Liver (tissue), 3 donors: ENCODE measurements around the gene WNT2.

Experiments used
- CTCF ChIP-seq: fragments of 150-350 bp; IDR thresholded peaks from 2 replicates; pipeline ENCODE4 v1.5.1; 2017; ENCODE audit warnings: improper control_type of control experiment, low read depth, low read length; ENCODE audit not compliant: missing input control
- FOXA1 ChIP-seq: IDR thresholded peaks from 2 replicates; pipeline ENCODE4 v1.6.1; 2016; ENCODE audit warnings: antibody characterized with exemption
- RAD21 ChIP-seq, 2 donors: IDR thresholded peaks; 2 replicates each; pipeline ENCODE4 v1.6.1; 2016; ENCODE audit warnings: antibody characterized with exemption in 2 of 2, mild to moderate bottlenecking in 2 of 2
- REST ChIP-seq: IDR thresholded peaks from 2 replicates; pipeline ENCODE4 v1.6.1; 2016; ENCODE audit warnings: antibody characterized with exemption, mild to moderate bottlenecking
- SP1 ChIP-seq: IDR thresholded peaks from 2 replicates; pipeline ENCODE4 v1.6.1; 2018; ENCODE audit warnings: antibody characterized with exemption, mild to moderate bottlenecking
- TAF1 ChIP-seq: conservative IDR thresholded peaks from 2 replicates; pipeline ENCODE4 v1.6.1; 2016; ENCODE audit warnings: antibody characterized with exemption, mild to moderate bottlenecking
- donor health status: healthy.
- donor health status: healthy.

- TF ChIP-seq CTCF = no peak
- no peak for TF ChIP-seq RAD21 (IDR thresholded peaks at IDR 0.05)
- no peak for TF ChIP-seq TAF1
- no peak for TF ChIP-seq FOXA1
- TF ChIP-seq REST = no peak
- TF ChIP-seq SP1 = no peak
These were observed 3.7 kb downstream of the WNT2 start for GRCh38 chr7:117319181-117319580.
